GM18520 (cell line): ENCODE results near the gene PHF3.
A peak's percentile ranks its signal among the peaks of the same experiment; 100 is the strongest.
"Not testable (repeated sequence)": the region's sequence is repeated elsewhere in the genome, so short reads cannot be mapped to it uniquely, and the experiment has no call there.

Experiments used
- ATAC-seq: cut with Tn5 transposase; IDR thresholded peaks from one replicate; pipeline ENCODE4 v1.9.1; 2021; ENCODE audit not compliant: unreplicated experiment

PHF3 gene

DNA sequence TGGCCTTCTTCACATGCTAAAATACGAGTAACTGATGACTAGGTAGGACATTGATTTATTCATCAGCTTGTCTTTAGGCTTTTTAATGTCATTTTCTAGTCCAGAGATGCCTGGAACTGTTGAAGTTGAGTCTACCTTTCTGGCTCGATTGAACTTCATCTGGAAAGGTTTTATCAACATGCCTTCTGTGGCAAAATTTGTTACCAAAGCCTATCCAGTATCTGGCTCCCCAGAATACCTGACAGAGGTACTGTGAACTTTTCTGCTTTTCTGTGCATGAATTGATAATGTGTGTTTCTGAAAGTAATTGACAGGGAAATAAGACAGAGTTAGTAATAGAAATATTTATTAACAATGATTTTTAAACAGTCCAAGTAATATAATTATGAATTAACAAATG is 71.0 kb downstream of the PHF3 start:
- no peak for ATAC-seq

DNA sequence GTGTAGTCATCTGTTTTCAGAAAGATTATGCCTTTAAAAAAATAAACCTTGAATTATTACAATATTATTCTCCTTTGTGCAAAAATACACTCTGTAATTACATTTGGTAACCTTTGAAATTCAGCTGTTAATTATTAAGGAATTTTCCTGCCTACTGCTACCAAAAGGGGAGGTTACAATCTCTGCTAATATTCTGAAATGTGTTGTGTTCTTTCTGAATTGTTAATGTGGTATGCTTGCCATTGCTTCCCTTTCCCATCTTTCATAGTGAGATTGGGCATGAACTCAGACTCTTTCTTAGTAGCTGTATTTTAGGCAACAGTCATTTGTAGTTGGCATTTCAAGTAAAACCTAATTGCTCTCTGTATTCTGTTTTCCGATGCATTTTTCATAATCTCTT is 73.0 kb downstream of the PHF3 start:
- ATAC-seq, result no peak

DNA sequence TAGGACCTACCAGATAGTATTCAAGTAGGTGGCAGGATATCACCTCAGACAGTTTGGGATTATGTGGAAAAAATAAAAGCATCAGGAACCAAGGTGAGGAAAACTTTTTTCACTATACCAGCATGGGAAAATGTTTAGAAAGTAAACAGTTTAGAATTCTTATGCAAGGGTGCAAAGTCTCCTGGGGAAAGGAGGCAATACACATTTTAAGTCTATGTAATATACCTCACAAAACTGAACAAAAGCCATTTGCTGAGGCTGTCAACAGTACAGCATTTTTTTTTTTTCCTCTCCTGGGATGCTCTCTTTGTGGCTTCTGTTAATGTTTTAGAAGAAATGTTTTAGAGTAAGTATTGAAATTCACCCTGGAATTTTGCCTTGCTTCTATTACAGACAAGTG is 73.5 kb downstream of the PHF3 start:
- no peak for ATAC-seq

GRCh38 chr6:63713332-63713731 is 77.7 kb downstream of the PHF3 start:
- ATAC-seq, result no peak

DNA sequence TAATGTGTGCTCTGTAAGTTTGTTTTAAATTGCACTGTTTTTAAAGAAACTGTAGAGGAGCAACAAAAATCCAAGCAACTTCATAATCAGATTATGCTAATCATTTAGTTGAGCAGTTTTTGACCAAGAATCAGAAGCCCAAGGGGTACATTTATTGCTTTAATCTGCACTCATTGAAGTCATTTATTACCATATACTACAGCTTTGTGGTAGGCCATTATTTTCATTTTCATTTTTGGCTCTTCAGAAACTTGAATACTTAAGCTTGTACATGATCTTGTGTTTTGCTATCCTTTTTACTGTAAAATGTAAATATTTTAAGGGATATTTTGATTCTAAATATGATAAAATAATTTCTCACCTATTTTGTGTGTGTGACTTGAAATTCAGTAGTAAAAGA is 78.5 kb downstream of the PHF3 start:
- peak; percentile 49 for ATAC-seq

DNA sequence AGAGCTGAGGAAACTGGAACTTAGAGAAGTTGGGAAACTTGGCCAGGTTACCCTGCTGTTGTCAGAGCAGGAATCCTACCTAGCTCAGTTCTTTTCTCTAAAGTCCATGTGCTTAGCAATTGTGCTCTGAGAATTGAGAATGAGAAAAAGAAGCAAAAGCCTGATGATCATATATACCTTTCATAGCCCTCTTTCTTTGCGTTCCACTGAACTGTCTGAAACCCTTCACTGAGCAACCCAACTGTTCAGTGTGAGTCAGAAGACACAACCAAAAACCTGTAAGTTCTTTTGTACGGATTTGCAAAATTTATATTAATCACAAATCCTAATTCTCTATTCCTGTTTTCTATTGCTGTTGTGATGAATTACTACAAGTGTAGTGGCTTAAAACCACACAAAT is 80.6 kb downstream of the PHF3 start:
- ATAC-seq, result no peak

- ATAC-seq, result no peak
These were observed 85.6 kb downstream of the PHF3 start for GRCh38 chr6:63721181-63721580.

GRCh38 chr6:63724721-63725120 is 89.1 kb downstream of the PHF3 start:
- no peak for ATAC-seq

DNA sequence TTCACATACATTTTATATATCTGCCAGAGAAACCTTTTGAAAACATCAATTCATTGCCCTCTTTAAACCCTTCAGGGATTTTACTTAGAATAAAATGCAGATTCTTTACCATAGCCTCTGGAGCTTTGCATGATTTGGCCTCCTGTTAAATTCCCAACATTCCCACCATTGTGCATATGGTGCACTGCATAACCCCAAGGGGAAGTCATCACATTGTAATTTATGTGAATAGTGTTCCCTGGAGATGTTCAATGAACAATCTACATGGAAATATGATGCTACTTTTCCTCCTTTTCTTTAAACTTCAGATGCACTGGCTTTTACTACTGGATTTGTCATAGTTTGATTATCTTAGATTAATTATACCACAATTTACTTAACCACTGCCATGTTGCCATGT is 94.7 kb downstream of the PHF3 start:
- no peak for ATAC-seq

DNA sequence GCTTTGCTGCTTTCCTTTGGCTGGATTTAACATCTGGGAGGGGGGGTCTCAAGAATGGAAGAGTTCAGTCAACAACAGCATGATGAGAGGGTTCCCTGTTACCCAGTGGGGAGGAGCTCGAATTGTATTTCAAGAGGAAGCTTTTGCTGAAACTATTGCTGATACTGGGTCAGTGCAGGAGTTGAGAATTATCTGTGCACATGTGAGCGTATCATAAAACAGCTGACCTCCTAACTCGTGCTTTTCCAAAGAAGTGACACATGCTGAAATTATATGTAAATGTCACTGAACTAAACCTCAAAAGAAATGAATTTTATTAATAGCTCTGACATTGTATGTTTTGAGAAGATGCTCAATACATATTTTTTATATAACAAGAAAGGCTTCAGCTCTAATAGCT is 96.3 kb downstream of the PHF3 start:
- ATAC-seq, result no peak

- ATAC-seq, result no peak
These were observed 96.7 kb downstream of the PHF3 start for GRCh38 chr6:63732336-63732735.

DNA sequence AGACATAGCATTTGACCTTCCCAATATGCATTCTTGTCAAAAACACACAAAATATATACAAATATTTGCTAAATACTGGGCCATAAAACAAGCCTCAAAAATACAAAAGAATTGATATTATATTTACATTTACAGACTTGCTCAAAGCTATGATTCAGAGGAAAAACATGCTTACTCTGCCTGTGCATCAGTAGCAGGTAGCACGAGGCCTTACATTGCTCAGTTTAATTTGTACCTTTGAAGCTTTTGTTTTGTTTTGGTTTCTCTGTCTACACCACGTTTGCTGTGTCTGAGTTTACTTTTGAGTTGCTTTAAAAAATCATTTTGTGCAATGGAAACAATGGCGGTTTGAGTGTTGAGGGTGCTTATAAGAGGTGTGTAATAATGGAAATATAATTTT is 99.3 kb downstream of the PHF3 start:
- no peak for ATAC-seq

DNA sequence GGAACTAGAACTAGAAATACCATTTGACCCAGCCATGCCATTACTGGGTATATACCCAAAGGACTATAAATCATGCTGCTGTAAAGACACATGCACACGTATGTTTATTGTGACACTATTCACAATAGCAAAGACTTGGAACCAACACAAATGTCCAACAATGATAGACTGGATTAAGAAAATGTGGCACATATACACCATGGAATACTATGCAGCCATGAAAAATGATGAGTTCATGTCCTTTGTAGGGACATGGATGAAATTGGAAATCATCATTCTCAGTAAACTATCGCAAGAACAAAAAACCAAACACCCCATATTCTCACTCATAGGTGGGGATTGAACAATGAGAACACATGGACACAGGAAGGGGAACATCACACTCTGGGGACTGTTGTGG is 102.6 kb downstream of the PHF3 start:
- ATAC-seq, result not testable (repeated sequence)

DNA sequence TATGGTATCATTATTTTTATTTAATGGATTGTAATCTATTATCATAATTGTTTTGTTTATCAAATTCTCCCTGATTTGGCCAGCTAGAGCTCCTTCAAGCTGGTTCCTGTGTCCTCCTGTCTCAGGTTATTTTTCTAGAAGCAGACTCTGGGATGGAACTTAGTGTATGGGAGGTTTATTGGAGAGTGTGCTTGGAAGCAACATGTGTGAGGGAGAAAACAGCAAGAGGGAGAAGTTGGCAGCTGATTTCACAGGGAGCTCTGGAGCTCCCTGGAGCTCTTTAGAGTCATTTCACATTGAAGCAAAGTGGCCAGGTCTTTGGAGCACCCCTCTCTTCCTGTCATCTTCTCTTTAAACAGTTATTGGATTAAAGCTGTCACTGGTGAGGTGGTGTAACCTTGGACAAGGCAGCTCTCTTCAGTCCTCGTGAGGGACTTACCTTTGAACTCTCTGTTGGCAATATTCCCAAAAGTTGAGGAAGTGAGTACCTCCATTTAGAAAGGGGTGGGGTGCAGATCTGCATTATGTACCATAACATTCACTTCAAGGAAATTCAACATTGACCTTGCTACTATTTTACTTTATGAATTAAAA is 103.6 kb downstream of the PHF3 start:
- no peak for ATAC-seq

GRCh38 chr6:63740709-63741108 is 105.1 kb downstream of the PHF3 start:
- ATAC-seq, result no peak

DNA sequence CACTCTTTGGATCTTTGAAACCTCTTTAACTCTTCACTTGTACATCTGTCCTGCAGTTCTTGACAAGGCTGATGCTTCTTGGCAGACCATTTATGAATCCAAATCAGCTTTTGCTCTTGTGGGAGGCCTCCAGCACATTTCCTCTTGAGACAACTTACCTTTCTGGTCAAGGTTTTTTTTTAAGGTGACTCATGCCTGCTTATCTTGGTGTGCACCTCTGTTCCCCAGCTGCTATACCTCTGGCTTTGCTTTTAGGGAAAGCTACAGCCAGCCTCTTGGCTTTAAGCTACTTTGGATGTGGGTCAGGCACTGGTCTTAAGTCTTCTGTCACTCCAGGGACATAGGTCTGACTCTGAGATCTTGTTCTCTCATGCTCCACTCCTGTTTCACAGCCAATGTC is 106.5 kb downstream of the PHF3 start:
- ATAC-seq, result no peak

DNA sequence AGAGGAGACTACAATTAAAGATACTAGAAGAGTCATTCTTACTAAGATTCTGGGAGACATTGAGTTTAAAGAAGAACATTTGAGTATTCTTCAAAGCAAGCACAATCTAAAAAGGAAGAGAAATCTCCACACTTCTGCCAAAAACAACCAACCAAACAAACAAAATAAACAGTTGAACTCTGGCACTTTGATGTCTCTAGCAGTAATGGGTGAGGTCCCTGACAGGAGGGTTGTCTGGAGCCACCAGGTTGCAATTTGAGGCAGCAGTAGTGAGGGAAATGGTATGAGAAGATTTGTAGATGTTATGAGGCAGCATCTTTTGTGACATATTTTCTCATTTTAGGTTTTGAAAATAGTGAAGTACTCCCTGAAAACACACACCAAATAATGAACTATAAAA is 108.1 kb downstream of the PHF3 start:
- no peak for ATAC-seq

GRCh38 chr6:63744810-63745209 is 109.2 kb downstream of the PHF3 start:
- ATAC-seq, result no peak

DNA sequence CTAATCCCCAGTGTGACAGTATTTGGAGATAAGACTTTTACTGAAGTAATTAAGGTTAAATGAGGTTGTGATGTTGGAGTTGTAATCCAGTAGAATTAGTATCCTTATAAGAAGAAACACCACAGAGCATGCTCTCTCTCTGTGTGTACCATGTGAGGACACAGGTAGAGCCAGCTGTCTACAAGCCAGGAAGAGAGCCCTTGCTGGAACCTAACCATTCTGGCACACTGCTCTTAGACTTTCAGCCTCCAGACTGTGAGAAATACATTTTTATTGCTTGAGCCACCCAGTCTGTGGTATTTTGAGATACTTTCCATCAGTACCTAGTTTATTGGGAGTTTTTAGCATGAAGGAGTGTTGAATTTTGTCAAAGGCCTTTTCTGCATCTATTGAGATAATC is 110.2 kb downstream of the PHF3 start:
- ATAC-seq, result no peak

DNA sequence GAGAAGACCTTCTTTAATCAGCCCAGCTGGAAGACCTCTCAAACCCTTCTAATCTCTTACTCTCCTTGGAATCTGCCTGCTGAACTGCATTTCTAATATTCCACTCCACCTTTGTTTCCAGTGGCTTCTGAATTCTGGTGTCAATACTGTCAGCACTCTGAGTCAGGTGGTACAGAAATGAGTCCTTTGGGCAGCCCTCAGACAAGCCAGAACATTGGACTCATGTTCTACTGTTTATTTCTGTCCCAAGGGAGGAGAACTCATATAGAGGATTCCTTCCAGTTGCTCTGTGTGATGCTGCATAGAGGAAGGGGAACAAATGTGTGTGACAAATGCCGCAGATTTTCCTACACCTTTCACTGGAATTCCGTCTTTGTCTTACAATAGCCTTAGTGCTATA is 114.8 kb downstream of the PHF3 start:
- ATAC-seq, result no peak

DNA sequence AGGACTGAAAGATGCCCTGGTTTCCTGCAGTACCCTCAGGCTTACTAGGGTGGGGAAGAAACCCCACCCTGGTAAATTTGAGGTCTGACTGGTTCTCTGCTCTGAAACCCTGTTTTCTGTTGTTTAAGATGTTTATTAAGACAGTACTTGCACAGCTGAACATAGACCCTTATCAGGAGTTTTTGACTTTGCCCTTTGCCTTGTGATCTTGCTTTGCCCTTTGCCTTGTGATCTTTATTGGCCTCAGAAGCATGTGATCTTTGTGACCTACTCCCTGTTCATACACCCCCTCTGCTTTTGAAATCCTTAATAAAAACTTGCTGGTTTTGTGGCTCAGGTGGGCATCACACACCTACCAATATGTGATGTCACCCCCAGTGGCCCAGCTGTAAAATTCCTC is 121.7 kb downstream of the PHF3 start:
- ATAC-seq, result not testable (repeated sequence)

- no peak for ATAC-seq
These were observed 122.2 kb downstream of the PHF3 start for GRCh38 chr6:63757826-63758225.

- ATAC-seq, result no peak
These were observed 124.1 kb downstream of the PHF3 start for GRCh38 chr6:63759605-63760105.

GRCh38 chr6:63760199-63760598 is 124.6 kb downstream of the PHF3 start:
- ATAC-seq, result no peak
